Measurements from ENCODE around the gene CD3D.

Gene CD3D

GRCh38 chr11:118295815-118296454 lies 46.6 kb downstream of the CD3D start:
- no peak for DNase-seq

- DNase-seq: no peak
Observed at GRCh38 chr11:118295199-118295598, 47.3 kb downstream of the CD3D start.

- no peak for DNase-seq
Observed at GRCh38 chr11:118294053-118294452, 48.5 kb downstream of the CD3D start.

GRCh38 chr11:118291477-118292135 lies 50.9 kb downstream of the CD3D start:
- no peak for DNase-seq

GRCh38 chr11:118290923-118291322 lies 51.6 kb downstream of the CD3D start:
- DNase-seq: no peak

GRCh38 chr11:118289401-118289800 lies 53.1 kb downstream of the CD3D start:
- DNase-seq: no peak

Data from NCI-H1105 treated with DMSO at 0.1 percent for 48 hours (cell line).